H1 (cell line): ENCODE data around the gene FOXN1. TPM values are rescaled to one million over a fixed set of nuclear protein-coding genes. Genes with fewer than 3 reads are reported as not detected.
A peak's percentile ranks its signal among the peaks of the same experiment; 100 is the strongest.

ENCODE experiments used
- CBX5 ChIP-seq: fragments of 300-800, 300-1000 bp; sonication (generic); IDR thresholded peaks from 2 replicates; pipeline ENCODE4 v1.7.1; 2016; ENCODE audit warnings: antibody characterized with exemption, low read length, low read depth
- CHD7 ChIP-seq: fragments of 300-600 bp; sonication (generic); IDR thresholded peaks from 2 replicates; pipeline ENCODE4 v1.7.1; 2012; ENCODE audit warnings: low read length, moderate library complexity, mild to moderate bottlenecking, inconsistent platforms; ENCODE audit not compliant: insufficient replicate concordance
- CREB1 ChIP-seq: IDR thresholded peaks from 2 replicates; pipeline ENCODE4 v1.6.1; 2012; ENCODE audit warnings: inconsistent platforms
- GABPA ChIP-seq: IDR thresholded peaks from 2 replicates; pipeline ENCODE4 v1.6.1; 2011; ENCODE audit warnings: mild to moderate bottlenecking, low read length, moderate library complexity, borderline replicate concordance; ENCODE audit not compliant: insufficient read depth
- JUN ChIP-seq: IDR thresholded peaks from 2 replicates; pipeline ENCODE4 v1.6.1; 2011; ENCODE audit warnings: low read depth, mild to moderate bottlenecking, improper control_type of control experiment, low read length
- KDM5A ChIP-seq: fragments of 200-600 bp; IDR thresholded peaks from 2 replicates; pipeline ENCODE4 v1.7.1; 2012; ENCODE audit warnings: mild to moderate bottlenecking, low read length, inconsistent platforms, mixed read lengths
- MAFK ChIP-seq: IDR thresholded peaks from 2 replicates; pipeline ENCODE4 v1.6.1; 2012; ENCODE audit warnings: low read depth, mild to moderate bottlenecking, improper control_type of control experiment, low read length
- RAD21 ChIP-seq, 2 experiments: IDR thresholded peaks in 1 of 2; conservative IDR thresholded peaks in 1 of 2; 2 replicates each; pipeline ENCODE4 v1.6.1; 2011; ENCODE audit warnings: low read depth in 2 of 2, low read length in 2 of 2, improper control_type of control experiment in 1 of 2, inconsistent platforms in 1 of 2, mild to moderate bottlenecking in 1 of 2, moderate library complexity in 1 of 2
- polyA plus RNA-seq, 7 experiments: library from polyadenylated mRNA; depleted of rRNA in 3 of 7; stranded (reverse) in 5 of 7; unstranded in 2 of 7; fragments of >200 nt in 5 of 7; fragments of 200-250 nt in 2 of 7; gene quantifications; 1 replicate in 5 of 7; 2 replicates in 1 of 7; 4 replicates in 1 of 7; pipeline versions ENCODE4 v1.2.1 to v1.2.3, GENCODE V29; 2011 to 2013; ENCODE audit warnings: missing spikeins in 2 of 7, mixed read lengths in 2 of 7
- total RNA-seq: library from RNA; stranded (reverse); fragmentation: NEBNext Ultra II Directional; extraction: Animal tissue kit (Norgen Biotek cat#: 25700); gene quantifications from 2 replicates; pipeline ENCODE4 v1.2.1, GENCODE V29; 2021

FOXN1 gene
- total and polyA plus RNA-seq, 2 of the 8 experiments (the other 6 are each of a cell fraction or from before 2014, with no cell fraction given) = not detected

GRCh38 chr17:28494445-28495188 is 11.5 kb upstream of the FOXN1 start (continued):
- TF ChIP-seq CHD7 = no peak
- peak; percentile 84 for TF ChIP-seq CREB1
- TF ChIP-seq RAD21 (IDR thresholded peaks at IDR 0.05 in 1 of 2, conservative IDR thresholded peaks at IDR 0.05 in 1 of 2; ENCODE audit: low read depth in 2 of 2, low read length in 2 of 2) = peak; percentile 98 to 99
- TF ChIP-seq CBX5 = no peak
- no peak for TF ChIP-seq KDM5A
- no peak for TF ChIP-seq JUN
- peak; percentile 57; the same call in 1 of the 2 replicates for TF ChIP-seq GABPA
- no peak for TF ChIP-seq MAFK
